Sigmoid colon (tissue), 7 donors: ENCODE results near the gene IGSF21. TPM values are rescaled to one million over a fixed set of nuclear protein-coding genes. Genes with fewer than 3 reads are reported as not detected.

Experiments used
- DNase-seq: peaks from one replicate; pipeline ENCODE4 v3.0.0-alpha.2; 2019
- H3K27ac ChIP-seq, 4 donors: fragments of 200-600 bp; sonication (generic); one replicate each; pipeline ENCODE4 v1.5.1; 2016 to 2019; ENCODE audit warnings: mild to moderate bottlenecking in 1 of 4
- H3K27me3 ChIP-seq, 3 donors: fragments of 200-600 bp; sonication (generic); one replicate each; pipeline ENCODE4 v1.5.1; 2019; ENCODE audit warnings: mild to moderate bottlenecking in 1 of 3
- H3K36me3 ChIP-seq, 4 donors: fragments of 200-600 bp; sonication (generic); one replicate each; pipeline ENCODE4 v1.5.1; 2016 to 2019
- H3K4me1 ChIP-seq, 4 donors: fragments of 200-600 bp; sonication (generic); one replicate each; pipeline ENCODE4 v1.5.1; 2017 to 2019
- H3K4me3 ChIP-seq, 4 donors: fragments of 200-600 bp; sonication (generic); one replicate each; pipeline ENCODE4 v1.5.1; 2017 to 2019; ENCODE audit warnings: mild to moderate bottlenecking in 2 of 4, moderate library complexity in 1 of 4
- H3K9me3 ChIP-seq, 4 donors: fragments of 200-600 bp in 3 of 4; sonication (generic) in 3 of 4; one replicate each; pipeline versions ENCODE4 v1.5.1 to v1.6.1; 2013 to 2019
- EP300 ChIP-seq, 4 donors: sonication (generic); formaldehyde crosslinking; IDR thresholded peaks; one replicate each; pipeline ENCODE4 v1.6.1; 2017; ENCODE audit warnings: antibody characterized with exemption in 4 of 4
- POLR2A ChIP-seq, 2 donors: fragments of 450-650 bp; IDR thresholded peaks; one replicate each; pipeline ENCODE4 v1.6.1; 2016; ENCODE audit warnings: antibody characterized with exemption in 2 of 2, mild to moderate bottlenecking in 2 of 2, moderate library complexity in 2 of 2
- POLR2AphosphoS5 ChIP-seq, 4 donors: sonication (generic); formaldehyde crosslinking; IDR thresholded peaks; one replicate each; pipeline ENCODE4 v1.6.1; 2017; ENCODE audit warnings: antibody characterized with exemption in 4 of 4
- WGBS, 2 donors: extraction: QIAGEN DNeasy Blood & Tissue Kit; methylation state at CpG; one replicate each; pipeline ENCODE4 v1.1.7; 2013; 5-methylcytosine and 5-hydroxymethylcytosine counted together
- intact Hi-C: fragments of 100-400 bp; cut with DNase I; formaldehyde crosslinking; loops from one replicate; pipeline ENCODE4 v1.15.1; 2023
- polyA plus RNA-seq, 3 donors: library from polyadenylated mRNA; stranded (reverse); fragments of 200-250 nt; gene quantifications; one replicate each; pipeline ENCODE4 v1.2.3, GENCODE V29; 2013
- total RNA-seq, 4 donors: library from RNA; depleted of rRNA; stranded (reverse); fragments of >200 nt; gene quantifications; one replicate each; pipeline ENCODE4 v1.1.0, GENCODE V29; 2016
- TF ChIP-seq, protein P1 (sequence below), 4 experiments: fragments of 450-650 bp in 3 of 4; fragments of 200-600 bp in 1 of 4; IDR thresholded peaks; one replicate each; pipeline ENCODE4 v1.5.1; 2016 to 2019; ENCODE audit warnings: antibody characterized with exemption in 4 of 4, mild to moderate bottlenecking in 3 of 4, moderate library complexity in 2 of 4
- donor health status: healthy with polysubstance abuse.
- donor health status: Bipolar disorder and iron deficiency.
- donor health status: healthy.

The IGSF21 gene
- total and polyA plus RNA-seq, 7 donors = 0.55 to 2.6 (median 1.1) TPM; not detected in 2

DNA sequence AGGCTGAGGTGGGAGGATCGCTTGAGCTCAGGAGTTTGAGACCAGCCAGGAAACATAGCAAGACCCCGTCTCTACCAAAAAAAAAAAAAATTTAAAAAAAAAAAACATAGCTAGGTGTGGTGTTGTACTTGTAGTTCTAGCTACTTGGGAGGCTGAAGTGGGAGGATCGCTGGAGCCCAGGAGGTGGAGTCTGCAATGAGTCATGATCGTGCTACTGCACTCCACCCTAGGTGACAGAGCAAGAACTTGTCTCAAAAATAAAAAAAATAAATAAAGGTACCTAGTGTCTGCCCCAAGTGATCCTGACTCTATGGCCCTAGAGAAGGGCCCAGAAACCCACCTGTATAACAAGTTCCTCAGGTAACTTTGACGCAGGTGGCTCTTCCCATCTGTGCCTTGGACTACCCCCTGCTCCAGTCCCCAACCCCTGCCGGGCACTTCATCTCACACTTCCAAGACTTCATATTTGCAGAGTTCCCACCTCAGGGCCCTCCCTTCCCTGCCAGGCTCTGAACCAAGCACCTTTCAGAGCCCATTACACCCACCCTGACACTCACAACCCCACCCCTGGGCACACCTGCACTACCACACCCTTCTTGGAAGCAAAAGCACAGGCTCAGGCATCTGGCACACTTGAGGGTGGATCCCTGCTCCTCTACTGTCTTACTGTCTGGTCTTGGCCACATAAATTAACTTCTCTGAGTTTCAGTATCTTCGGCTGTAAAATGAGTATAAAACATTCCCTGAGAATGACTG, 292.9 kb downstream of the IGSF21 start:
- 37 to 74% methylated on average over 7 of the region's 7 CpGs for WGBS, 2 donors
- TF ChIP-seq POLR2AphosphoS5 (IDR thresholded peaks at IDR 0.05) = no peak
- TF ChIP-seq, protein P1, sequence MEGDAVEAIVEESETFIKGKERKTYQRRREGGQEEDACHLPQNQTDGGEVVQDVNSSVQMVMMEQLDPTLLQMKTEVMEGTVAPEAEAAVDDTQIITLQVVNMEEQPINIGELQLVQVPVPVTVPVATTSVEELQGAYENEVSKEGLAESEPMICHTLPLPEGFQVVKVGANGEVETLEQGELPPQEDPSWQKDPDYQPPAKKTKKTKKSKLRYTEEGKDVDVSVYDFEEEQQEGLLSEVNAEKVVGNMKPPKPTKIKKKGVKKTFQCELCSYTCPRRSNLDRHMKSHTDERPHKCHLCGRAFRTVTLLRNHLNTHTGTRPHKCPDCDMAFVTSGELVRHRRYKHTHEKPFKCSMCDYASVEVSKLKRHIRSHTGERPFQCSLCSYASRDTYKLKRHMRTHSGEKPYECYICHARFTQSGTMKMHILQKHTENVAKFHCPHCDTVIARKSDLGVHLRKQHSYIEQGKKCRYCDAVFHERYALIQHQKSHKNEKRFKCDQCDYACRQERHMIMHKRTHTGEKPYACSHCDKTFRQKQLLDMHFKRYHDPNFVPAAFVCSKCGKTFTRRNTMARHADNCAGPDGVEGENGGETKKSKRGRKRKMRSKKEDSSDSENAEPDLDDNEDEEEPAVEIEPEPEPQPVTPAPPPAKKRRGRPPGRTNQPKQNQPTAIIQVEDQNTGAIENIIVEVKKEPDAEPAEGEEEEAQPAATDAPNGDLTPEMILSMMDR (IDR thresholded peaks at IDR 0.05) = no peak
- TF ChIP-seq EP300 (IDR thresholded peaks at IDR 0.05) = no peak
- no peak for TF ChIP-seq POLR2A (IDR thresholded peaks at IDR 0.05)
- Histone ChIP-seq H3K27me3 (peaks cover 0 to 14% (median 0%) of the 10 kb centered on the region in 3 donors), H3K9me3 (no peaks in the 10 kb centered on the region), H3K36me3 (no peaks in the 10 kb centered on the region), H3K27ac (no peak overlapping the region), H3K4me1 (no peaks in the 10 kb centered on the region), H3K4me3 (no peak overlapping the region)
- no peak for DNase-seq
- intact Hi-C loops = no loop called here

DNA sequence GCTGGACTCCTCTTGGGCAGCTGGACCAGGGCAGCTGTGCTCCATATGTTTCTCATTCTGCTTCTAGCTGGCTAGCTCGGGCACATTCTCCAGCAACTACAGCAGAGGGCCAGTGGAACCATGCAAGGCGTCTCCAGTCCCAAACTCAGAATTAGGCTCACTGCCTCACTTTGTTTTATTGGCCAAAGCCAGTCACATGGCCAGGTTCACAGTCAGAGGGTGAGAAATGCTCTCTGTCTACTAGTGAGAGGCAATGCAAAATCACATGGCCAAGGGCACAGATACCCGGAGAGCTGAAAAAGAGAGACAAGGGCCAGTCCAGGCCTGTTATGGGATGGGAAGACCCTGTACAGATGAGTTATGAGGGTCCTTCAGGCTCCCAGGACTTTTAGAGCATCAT, 294.3 kb downstream of the IGSF21 start:
- no peaks in the 10 kb centered on the region for H3K9me3 ChIP-seq
- no peak for DNase-seq
- no peaks in the 10 kb centered on the region for H3K4me1 ChIP-seq
- WGBS, 2 donors = 79% methylated on average over 3 of the region's 3 CpGs
- H3K4me3 ChIP-seq = no peak overlapping the region
- peaks cover 0 to 14% (median 3%) of the 10 kb centered on the region in 3 donors for H3K27me3 ChIP-seq
- no peak overlapping the region for H3K27ac ChIP-seq
- intact Hi-C loops = no loop called here
- TF ChIP-seq EP300 (IDR thresholded peaks at IDR 0.05) (no peak), POLR2AphosphoS5 (IDR thresholded peaks at IDR 0.05) (no peak), POLR2A (IDR thresholded peaks at IDR 0.05) (no peak)
- TF ChIP-seq, protein P1 (IDR thresholded peaks at IDR 0.05) = no peak
- no peaks in the 10 kb centered on the region for H3K36me3 ChIP-seq

GRCh38 chr1:18404460-18404859, 296.9 kb downstream of the IGSF21 start:
- Histone ChIP-seq H3K36me3 (no peaks in the 10 kb centered on the region), H3K4me1 (no peaks in the 10 kb centered on the region), H3K9me3 (no peaks in the 10 kb centered on the region), H3K27me3 (peaks cover 0 to 4% (median 3%) of the 10 kb centered on the region in 3 donors), H3K27ac (no peak overlapping the region), H3K4me3 (no peak overlapping the region)
- DNase-seq = no peak
- no peak for TF ChIP-seq POLR2AphosphoS5 (IDR thresholded peaks at IDR 0.05)
- TF ChIP-seq POLR2A (IDR thresholded peaks at IDR 0.05) = no peak
- no peak for TF ChIP-seq EP300 (IDR thresholded peaks at IDR 0.05)
- TF ChIP-seq, protein P1 (IDR thresholded peaks at IDR 0.05) = no peak
- intact Hi-C loops = no loop called here
- WGBS, 2 donors = 52 to 56% methylated on average over 3 of the region's 3 CpGs

- no peak overlapping the region for H3K4me3 ChIP-seq
- H3K27ac ChIP-seq = no peak overlapping the region
- peaks cover 2 to 11% (median 6%) of the 10 kb centered on the region in 4 donors for H3K9me3 ChIP-seq
- no peaks in the 10 kb centered on the region for H3K36me3 ChIP-seq
- no peak for DNase-seq
- intact Hi-C loops = no loop called here
- H3K4me1 ChIP-seq = no peaks in the 10 kb centered on the region
- TF ChIP-seq POLR2A (IDR thresholded peaks at IDR 0.05) (no peak), EP300 (IDR thresholded peaks at IDR 0.05) (no peak), POLR2AphosphoS5 (IDR thresholded peaks at IDR 0.05) (no peak)
- TF ChIP-seq, protein P1 (IDR thresholded peaks at IDR 0.05) = no peak
- peaks cover 0 to 4% (median 3%) of the 10 kb centered on the region in 3 donors for H3K27me3 ChIP-seq
- WGBS, 2 donors = 75 to 80% methylated on average over 26 of the region's 26 CpGs
Measured at GRCh38 chr1:18407166-18408045, 299.8 kb downstream of the IGSF21 start.
